GM21529 (cell line): ENCODE results near the gene SRRM4.

Experiments used
- ATAC-seq: cut with Tn5 transposase; IDR thresholded peaks from one replicate; pipeline ENCODE4 v1.9.1; 2021; ENCODE audit not compliant: unreplicated experiment

The SRRM4 gene

DNA sequence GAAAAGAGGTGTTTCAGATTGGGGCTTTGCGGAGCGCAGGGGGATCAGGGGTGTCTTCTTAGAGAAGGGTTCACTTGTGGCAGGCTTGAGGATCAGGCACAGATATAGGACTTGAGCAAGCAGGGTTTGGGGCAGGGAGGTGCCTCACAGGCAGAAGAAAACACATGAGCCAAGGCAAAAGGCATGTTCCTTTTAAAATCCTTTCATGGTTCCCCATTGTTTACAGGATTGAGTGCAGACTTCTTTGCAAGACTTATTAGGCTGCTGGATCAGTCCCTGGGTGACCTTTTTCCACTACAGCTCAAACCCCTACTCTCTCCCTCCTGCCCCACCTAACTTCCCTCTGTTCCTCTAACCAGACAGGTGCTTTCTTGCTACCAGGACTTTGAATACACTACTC is 217.1 kb downstream of the SRRM4 start:
- ATAC-seq = no peak

DNA sequence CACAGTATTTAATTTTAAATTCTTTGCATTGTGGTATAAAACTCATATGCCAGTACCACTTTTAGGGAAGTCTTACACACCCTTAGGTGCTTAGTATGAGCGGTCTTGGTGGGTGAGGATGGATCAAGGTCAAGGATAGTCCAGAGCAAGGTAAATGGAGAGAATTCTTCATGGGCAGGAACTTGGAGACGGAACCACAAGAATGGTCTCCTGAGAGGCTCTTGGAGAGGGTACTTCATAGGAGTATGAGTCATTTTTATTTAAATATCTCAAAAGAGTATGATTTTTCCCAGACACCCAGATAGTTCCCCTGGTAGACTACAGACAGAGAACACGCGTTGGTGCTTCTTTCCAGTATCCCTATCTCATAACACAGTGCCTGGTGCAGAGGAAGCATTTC is 219.3 kb downstream of the SRRM4 start:
- no peak for ATAC-seq

DNA sequence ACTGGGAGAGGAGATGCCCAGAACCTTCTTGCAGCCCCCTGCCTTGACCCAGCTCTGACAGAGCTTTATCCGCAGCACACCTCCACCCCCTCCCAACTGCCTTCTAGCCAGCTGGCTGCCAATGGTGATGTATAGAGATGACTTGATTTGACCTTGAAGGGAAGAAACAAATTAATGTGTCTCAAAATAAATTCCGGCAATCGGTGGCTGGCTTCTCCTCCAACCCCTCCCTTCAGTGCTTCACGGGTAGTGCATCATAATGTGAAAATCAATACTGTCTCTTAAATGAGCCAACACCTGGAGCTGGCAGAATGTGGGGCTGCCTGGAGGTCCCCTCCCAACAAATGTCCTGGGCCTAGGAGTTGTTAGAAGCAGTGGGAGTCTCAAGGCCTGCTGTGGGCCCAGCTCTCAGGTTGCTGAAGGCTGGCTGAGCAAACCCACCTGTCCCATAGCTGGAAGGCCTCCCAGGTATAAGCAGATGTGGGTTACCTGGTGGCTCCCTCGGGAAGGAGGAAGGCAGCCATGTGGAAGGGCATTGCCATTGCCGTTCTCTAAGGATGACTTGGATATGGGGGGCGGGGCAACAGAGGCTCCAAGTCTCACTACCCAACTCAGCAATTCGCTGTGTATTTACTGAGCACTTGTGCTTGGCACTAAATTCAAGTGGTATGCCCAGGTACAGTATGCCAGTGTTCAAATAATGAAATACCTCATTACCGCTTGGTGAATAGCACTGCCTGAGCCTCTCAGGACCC is 220.6 kb downstream of the SRRM4 start:
- no peak for ATAC-seq

DNA sequence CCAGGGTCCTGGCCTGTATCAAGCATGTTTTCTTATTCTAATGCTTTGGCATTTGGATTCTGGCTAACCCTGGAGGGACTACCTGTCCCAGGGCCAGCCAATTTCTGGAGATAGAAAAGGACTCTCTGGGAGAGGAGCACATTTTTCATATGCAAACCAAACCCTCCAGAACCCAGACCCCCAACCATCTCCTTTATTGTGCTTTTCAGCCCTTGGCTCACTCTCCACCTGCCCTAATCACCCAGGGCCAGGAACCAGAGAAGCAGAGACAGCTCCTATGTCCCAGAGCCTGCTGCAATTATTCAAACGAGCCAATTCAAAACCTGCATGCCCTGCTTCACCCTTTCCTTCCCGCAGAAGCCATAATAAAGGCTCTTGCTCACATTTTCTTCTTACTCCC is 221.2 kb downstream of the SRRM4 start:
- ATAC-seq = no peak

DNA sequence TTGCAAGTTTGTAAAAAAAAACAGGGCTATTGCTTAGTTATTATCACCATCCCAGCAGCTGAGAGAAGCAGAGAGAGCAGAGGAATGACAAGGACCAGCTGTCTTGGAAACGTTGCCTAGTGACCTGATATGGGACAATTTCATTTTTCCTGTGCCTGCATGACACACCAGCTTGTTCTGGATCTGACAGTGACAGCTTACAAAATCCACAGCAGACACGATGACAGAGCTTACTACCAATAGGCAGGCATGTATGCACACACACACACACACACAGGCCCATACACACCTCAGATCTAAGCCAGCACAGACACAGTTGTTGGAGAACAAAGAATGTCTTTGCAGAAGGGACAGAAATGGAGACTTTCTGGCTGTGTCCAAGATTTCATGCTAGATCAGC is 222.8 kb downstream of the SRRM4 start:
- no peak for ATAC-seq

DNA sequence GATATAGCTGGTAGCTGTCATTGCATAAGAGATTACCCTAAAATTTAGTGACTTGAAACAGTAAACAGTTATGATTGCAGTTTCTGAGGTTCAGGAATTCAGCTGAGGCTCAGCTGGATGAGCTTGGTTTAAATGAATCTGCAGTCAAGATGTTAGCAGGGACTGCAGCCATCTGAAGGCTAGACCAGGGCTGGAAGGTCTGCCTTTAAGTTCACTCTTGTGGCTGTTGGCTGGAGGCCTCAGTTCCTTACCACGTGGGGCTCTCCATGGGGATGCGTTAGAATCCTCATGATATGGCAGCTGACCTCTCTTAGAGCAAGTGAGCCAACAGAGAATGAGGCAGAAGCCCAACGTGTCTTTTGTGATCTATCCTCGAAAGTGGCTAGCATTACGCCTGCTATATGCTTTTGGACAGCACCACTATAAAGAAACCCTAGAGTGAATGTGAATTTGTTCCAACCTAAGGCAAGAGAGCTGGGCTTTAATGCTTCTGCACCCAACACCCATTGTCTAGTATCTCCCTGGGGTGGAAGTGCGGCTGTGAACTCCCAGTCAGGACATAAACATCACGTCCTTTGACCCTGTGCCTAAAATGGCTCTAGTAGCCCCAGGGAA is 223.4 kb downstream of the SRRM4 start:
- no peak for ATAC-seq

DNA sequence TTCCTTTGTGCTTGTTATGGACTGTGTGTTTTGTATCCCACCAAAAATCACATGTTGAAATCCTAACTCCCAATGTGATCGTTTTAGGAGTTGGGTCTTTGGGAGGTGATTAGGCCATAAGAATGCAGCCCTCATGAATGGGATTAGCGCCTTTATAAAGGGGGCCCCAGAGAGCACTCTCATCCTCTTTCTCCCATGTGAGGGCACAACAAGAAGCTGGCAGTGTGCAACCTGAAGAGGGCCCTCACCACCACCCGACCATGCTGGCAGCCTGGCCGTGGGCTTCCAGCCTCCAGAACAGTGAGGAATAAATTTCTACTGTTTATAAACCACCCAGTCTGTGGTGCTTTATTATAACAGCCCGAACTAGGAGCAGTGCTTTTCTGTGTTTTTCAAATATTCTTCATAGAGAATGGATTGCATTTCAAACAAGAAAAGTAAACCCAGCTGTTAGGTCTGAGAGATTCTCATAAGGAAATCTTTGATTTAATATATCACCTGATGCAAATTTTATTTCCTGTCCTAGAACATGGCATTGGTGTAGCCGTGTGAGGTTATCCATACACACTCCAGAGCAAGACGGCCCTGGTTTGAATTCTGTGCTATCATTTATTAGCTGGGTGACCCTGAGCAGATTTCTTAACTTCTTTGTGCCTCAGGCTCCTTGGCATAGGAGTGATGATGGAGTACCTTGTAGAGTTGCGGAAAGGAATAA is 225.2 kb downstream of the SRRM4 start:
- no peak for ATAC-seq

DNA sequence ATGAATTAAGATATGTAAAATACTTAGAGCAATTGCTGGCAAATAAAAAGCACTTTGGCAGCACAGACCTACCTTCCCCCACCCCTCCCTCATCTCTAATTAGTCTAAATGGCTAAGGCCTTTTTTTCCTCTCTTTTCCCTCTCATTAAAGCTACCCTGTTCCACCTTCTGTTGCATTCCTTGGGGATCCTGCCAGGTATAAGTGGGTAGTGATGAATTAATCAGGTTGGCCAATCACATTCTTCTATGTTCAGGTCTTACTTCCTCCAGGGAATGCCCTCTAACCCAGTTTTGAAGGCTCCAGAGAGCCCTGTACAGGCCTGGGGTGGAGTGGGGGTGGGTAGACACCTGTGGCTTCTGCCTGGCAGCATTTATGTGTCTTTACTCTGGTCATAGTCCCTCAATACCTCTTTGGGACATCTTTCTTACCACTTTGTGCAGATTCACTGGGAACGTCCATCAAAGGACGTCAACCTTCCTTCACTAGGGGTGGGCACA is 225.8 kb downstream of the SRRM4 start:
- no peak for ATAC-seq

DNA sequence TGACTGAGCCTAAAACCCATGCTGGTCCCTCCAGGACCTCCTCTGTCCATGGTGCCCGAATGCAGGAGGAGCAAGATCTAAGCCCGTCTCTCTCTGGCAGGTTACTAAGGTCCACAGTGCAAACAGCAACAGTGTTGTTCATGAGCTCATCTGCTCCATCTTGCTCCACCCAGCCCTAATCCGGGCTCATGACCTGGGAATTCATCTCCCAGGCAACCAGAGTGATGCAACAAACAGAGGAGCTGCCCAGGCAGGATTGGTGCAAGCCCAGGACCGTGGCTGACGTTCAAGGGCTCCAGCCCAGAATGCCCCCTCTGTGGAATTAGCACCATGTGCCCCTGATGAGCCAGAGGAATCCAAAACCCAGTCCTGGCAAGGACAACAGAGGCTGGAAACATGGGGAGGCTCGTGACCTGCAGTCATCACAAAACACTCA is 227.3 kb downstream of the SRRM4 start:
- ATAC-seq = no peak

DNA sequence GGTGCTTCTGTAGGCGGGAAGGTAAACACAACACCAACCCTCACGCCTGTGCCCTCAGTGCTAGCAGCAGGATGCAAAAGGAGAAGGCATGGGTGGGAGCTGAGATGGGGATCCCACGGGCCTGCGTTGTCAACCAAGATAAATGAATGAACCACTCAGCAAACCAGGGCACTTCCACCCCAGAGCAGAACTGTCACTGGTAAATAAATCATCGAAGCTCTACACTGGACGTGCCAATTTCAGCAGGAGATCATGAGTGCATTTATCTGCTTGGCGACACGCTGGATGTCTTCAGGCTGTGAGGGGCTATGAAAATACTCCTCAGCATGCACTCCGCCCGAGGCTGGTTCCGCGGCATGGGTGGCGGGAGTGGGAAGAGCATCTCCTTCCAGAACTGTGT is 230.5 kb downstream of the SRRM4 start:
- no peak for ATAC-seq
